LNCaP clone FGC (cell line): Measurements from ENCODE around the gene HEPACAM2.
A peak's percentile ranks its signal among the peaks of the same experiment; 100 is the strongest.

ENCODE experiments used
- DNase-seq: peaks from one replicate; pipeline ENCODE4 v3.0.0-alpha.2; 2011; ENCODE audit warnings: low read depth
- H3K4me3 ChIP-seq: 2 replicates; pipeline ENCODE4 v1.5.1; 2011; ENCODE audit warnings: mild to moderate bottlenecking, low read depth, low read length, control low read depth
- CTCF ChIP-seq: IDR thresholded peaks from 2 replicates; pipeline ENCODE4 v1.5.1; 2012; ENCODE audit warnings: mild to moderate bottlenecking; ENCODE audit not compliant: control insufficient read depth, insufficient read depth; ENCODE audit errors: extremely low read depth

The HEPACAM2 gene

GRCh38 chr7:93185303-93186027 lies 40.8 kb downstream of the HEPACAM2 start:
- DNase-seq: no peak
- no peak for TF ChIP-seq CTCF
- H3K4me3 ChIP-seq: no peak overlapping the region

- no peak for TF ChIP-seq CTCF
- DNase-seq: no peak
- H3K4me3 ChIP-seq: no peak overlapping the region
Measured at GRCh38 chr7:93179173-93179572, 47.1 kb downstream of the HEPACAM2 start.

GRCh38 chr7:93178213-93178612 lies 48.1 kb downstream of the HEPACAM2 start:
- H3K4me3 ChIP-seq: no peak overlapping the region
- DNase-seq: peak; percentile 10
- TF ChIP-seq CTCF: peak; percentile 64

- DNase-seq: no peak
- no peak for TF ChIP-seq CTCF
- H3K4me3 ChIP-seq: no peak overlapping the region
Measured at GRCh38 chr7:93176992-93177580, 49.2 kb downstream of the HEPACAM2 start.

GRCh38 chr7:93175219-93175618 lies 51.0 kb downstream of the HEPACAM2 start:
- H3K4me3 ChIP-seq: no peak overlapping the region
- TF ChIP-seq CTCF: peak; percentile 23; the same call in 1 of the 2 replicates
- DNase-seq: no peak

GRCh38 chr7:93172683-93173082 lies 53.6 kb downstream of the HEPACAM2 start:
- no peak overlapping the region for H3K4me3 ChIP-seq
- DNase-seq: no peak
- no peak for TF ChIP-seq CTCF
